HG03097 (cell line): ENCODE measurements around the gene ANKS1B.
"Not testable (repeated sequence)": the region's sequence is repeated elsewhere in the genome, so short reads cannot be mapped to it uniquely, and the experiment has no call there.

ENCODE experiments used
- ATAC-seq: cut with Tn5 transposase; IDR thresholded peaks from one replicate; pipeline ENCODE4 v1.9.1; 2021; ENCODE audit not compliant: unreplicated experiment, low FRiP score

The ANKS1B gene

DNA sequence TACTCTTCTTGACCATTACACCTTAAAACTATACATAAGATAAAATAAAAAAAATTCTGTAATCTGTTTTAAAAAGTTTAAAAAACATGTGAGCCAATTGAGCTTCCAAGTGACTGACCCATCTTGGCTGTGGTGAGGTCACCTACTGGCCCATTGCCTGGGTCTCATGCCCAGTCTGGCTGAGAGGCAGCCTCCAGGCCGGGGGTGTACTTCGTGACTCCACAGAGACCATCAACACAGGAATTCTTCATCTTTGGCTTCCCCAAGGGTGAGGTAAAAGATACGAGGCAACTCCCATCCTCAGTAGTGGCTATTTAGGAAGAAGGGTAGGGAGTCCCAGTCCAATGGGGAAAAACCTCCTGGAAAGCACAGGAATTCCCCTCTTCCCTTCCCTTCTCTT, 1226.4 kb downstream of the ANKS1B start:
- ATAC-seq: no peak

DNA sequence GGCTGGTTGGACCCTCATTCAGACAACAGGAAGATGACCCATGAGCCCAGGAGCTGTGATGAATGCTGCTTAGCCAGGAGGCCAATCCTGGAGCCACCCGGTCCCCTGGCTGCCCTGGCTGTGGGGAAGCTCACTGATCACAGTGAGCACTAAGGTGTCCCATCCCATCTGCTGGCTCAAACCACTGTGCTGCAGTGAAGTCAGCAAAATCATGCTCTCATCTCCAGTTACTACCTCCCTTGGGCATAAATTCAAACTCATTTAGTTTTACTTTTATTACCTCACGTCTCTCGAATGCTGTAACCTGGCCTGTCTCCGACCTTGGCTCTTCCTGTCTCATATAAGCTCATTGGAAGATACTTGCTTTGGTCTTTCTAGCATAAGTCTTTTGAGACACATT, 1227.3 kb downstream of the ANKS1B start:
- no peak for ATAC-seq

DNA sequence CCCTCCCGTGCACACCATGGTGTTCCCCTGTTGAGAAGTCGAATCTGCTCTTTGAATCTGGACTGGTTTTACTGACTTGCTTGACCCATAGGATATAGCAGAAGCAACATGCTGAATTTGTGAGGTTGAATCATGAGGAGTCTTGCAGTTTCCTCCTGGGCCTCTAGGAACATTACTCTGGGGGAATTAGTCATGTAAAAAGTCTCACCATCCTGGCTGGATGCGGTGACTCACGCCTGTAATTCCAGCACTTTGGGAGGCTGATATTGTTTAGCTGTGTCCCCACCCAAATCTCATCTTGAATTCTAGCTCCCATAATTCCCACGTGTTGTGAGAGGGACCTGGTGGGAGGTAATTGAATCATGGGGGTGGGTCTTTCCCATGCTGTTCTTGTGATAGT, 1228.9 kb downstream of the ANKS1B start:
- not testable (repeated sequence) for ATAC-seq

DNA sequence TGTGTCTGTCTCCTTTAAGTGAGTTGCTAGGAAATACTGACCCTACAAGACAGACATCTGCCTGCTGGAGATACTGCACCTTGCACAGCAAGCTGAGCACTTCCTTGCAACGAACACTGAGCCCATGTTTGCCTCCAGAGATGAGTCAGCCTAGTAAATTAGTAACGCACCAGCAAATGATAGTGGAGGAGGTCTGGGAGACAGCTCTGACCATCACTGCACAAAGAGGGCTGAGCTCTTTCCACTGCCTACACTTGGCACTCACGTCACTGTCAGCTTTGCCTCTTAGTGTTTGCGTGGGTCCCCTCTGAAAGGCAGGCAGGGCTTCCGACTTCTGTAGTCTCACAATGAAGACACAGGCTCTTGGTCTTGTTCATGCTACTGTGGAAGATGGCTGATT, 1230.6 kb downstream of the ANKS1B start:
- peak; percentile 100 for ATAC-seq

DNA sequence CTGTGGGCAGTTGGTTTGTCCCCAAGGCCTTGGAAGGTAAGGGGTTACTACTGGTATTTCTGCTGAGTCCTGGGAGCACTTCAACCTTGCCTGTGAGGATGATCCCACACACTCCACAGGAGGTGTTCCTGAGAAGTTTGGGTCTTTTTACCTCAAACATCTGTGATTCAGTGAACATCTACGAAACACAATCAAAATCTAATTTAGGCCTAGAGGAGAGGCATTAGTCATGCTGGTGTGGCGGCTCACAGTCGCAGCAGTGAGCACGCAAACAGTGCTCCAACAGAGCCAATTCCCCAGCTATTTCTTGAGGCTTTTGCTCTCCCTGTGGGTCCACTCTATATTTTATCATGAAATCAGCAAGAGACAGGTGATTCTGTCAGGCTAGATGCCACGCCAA, 1232.0 kb downstream of the ANKS1B start:
- ATAC-seq: no peak

DNA sequence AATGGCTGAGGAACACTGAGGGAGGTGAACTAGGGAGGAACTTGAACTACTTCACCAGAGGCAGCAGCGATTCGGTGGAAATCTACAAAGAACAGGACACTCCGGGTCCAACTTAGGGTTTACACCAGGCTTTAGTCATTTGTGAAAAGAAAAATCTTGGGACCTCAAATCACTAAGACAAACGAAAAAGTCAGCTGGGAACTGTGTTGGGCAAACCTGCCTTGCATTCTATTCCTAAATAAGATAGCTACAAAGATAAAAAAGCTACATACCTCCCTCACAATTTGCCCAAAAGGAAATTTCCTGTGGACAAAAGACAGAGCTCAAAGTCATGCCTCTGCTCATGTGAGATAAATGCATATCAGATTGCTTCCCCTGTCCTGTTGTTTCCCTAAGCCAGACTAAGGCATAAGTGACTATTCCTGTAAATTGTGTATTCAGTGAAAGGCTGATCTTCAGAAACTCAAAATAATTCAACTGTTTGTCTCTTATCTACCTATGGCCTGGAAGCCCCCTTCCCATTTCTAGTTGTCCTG, 1233.1 kb downstream of the ANKS1B start:
- no peak for ATAC-seq

DNA sequence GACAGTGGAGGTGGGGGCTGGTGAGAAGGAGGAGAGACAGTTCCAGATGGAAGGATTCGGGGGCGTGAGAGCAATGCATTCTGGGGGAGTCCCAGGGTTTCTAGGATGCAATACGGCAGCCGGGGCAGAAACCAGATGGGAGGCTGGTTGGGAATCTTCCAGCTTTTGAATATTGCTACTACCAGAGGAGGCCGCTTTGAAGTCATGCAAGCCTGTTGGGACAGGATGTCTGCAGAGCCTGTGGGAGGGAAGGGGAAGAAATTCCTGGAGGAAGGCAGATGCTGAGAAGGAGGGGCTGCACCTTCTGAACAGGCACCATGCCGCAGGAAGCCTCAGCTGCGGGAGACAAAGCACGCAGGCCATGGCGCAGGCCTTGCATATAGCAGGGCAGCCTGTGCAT, 1234.2 kb downstream of the ANKS1B start:
- ATAC-seq: no peak

DNA sequence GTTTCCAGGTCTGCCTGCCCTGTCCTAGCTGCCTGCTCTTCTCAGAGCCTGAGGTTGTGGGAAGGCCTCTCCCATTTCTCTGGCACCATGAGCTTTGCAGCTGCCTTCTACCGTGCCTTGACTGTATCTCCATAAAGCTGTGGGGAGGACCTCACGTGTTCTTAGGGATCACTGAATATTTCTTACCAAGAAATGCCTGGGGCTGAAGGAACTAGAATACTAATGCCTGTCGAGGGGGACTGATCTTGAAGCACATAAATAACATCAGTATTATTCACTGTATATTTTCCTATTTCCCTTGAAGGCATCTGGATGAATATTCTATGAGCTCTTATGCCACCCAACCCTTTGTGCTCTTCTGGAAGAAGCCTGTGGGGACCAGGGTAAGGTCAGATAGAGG, 1236.3 kb downstream of the ANKS1B start:
- no peak for ATAC-seq

DNA sequence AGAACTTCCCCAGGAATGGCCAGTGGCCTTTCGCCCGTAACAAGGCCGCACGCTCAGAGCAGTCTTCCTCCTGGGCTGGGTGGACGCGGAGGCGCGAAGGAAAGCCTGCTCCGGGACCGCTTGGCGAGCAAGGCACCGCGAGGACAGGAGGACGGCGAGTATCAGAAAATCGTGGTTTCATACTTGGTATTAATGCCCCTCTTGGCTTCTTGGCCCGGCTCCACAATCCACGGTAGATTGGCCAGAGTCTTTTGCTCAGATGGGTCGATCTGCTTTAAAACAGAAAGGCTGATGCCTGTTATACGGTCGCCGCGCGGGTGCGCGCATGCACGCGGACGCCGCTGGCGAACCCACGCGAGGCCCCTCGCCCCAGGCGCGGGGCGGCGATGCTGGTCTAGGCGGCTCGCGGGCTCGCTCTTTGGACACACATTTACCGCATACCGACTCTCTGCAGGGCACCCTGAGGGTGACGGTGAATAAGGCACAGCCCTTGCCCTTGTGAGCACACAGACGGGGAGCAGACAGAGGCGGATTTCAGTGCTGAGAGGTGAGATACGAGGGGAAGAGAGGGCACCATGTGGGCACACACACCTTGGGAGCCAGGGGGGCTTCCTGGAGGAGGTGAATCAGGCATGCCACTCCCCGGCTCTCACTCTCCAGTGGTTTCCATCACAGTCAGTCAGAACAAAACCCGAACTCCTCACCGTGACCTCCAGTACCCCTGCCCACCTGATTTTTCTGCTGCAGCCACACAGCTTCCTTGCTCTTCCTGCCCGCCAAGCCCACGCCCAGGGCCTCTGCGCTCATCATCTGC, 1239.0 kb downstream of the ANKS1B start:
- ATAC-seq: no peak

DNA sequence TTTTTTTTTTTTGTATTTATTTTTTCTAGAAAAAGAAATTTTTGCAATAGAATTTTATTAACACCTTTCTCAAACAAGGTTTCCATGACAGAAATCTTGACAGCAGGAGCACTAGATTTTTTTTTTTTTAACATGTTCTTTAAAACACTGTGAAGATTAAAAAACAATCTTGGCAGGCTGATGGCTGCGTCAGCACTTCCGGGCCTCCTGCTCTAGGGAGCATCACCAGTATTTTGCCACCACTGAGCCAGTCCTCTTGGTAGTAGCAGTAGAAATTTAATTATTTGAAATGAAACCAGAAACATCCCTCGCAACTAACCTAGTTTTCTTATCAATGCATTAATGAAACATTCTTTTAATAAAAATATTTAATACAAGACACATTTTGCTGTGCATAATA, 1240.1 kb downstream of the ANKS1B start:
- no peak for ATAC-seq

DNA sequence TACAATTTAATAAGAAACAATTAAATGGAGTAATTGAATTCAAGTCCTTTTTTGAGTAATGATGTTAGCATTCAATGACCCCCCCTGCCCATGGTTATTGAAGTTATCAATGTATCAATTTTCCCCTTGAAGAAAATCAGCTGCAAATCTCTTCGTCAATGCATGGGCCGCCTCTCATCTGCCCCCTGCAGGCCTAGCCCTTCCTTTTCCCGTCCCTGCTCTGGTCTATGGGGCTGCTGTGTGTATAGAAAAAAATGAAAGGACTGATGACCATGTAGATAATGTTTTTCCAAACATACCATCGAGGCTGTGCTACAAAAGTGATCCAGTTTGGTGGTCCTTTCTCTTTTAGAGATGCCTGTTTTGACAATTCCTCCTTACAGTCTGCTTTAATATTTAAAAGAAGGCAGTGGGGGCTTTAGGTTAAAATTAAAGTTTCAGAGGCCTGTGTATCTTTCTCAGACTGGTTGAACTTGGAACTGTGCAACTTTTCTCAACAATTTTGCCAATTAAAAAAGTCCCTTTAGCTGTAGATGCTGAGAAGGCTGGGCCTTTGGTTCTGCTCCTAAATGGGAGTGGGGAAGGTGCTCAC, 1241.3 kb downstream of the ANKS1B start:
- peak; percentile 56 for ATAC-seq

DNA sequence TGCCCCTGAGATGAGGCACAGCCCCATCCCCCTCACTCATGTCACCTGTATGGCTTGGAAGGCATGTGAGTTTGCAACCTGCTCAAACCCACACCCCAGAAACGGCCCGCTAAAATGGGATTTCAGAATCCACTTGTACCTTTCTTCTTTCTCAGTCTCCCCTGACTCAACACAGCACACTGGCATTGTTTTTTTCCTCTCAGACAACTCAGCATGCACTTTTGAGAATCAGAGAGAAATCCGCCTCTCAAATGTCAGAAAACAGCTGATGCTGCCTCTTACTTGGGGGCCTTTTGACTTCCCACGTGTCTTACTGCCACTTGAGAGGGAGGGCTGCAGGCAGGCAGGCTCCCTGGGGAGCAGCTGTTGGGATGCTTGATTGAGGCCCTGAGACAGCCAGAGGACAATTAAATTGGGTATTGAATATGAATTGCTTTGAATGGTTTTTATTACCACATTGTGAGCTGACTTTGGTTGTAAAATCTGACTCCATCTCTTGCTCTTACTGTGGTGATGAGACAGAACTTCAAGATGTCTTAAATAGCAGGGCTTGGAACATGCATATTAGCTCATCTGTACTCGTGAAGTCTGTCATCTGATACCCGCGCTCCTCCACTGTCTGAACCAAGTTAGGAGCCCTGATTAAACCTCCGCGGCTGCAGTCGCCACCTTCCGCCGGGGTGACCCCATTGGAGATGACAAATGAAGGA, 1243.0 kb downstream of the ANKS1B start:
- no peak for ATAC-seq

DNA sequence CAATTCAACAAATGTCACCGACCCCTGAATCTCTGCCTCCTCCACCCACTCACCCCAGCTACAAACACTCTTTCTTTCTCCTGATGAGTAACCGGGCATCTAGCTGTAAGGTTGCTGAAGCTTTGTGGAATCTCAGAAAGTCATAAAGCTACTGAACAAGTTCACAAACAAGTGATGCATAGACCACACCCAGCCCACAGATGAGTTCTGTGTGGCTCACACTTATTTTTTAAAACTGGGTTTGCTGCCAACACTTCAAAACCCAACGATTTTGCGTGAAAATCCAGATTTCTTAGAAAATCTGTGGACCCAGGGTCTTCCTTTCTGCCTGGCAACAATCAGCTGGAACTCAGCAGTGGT, 1243.6 kb downstream of the ANKS1B start:
- no peak for ATAC-seq

DNA sequence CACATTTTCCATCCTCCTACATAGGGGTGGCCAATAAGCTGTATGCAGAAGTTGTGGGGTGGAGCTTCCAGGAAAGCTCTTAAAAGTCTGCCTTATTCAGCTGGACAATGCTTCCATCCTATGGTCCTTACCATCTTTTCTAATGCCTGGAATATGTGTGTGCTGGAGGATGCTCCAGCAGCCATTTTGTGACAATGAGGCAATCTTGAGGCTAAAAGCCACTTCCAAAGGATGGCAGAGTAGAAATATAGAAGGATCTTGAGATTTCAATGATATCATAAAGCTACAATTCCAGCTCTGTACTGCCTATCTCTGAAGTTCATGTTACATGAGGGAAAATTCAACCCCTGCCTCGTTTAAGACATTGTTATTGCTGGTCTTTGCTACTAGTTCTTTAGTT, 1244.0 kb downstream of the ANKS1B start:
- no peak for ATAC-seq

DNA sequence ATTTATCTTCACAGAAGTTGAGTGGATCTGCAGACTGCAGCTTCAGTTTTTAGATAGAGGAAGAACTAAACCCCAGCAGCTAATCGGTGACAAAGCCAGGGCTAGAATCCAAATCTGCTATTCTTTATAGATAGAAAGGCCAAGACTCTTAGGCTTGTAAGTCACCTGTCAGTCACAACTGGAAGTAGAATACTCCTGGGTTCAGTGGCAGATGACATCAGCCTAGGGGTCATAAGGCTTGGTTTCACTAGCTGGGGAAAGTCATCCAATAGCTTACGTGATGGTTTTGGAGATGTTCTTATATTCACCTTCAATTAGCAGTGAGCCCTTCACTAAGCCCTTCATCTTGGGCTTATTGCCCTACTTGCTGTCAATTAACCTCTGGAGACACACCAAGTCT, 1246.2 kb downstream of the ANKS1B start:
- no peak for ATAC-seq

DNA sequence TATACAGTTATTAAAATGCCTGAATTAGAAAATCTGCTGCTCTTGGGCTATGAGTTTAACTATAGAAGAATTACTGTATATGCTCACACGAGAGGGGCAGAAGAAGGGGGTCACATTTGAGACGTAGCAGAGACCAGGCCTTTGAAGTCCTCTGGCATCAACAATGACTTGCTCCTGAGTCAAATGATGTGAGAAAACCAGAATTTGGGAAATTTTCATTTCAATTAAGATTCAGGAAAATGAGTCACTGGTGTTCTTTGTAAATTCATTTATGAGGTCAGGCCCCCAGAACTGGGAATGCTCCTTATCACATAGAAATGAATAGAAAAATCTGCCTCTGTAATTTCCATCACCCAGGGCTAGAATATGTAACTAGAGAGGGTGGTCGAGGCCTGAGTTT, 1246.7 kb downstream of the ANKS1B start:
- ATAC-seq: no peak

DNA sequence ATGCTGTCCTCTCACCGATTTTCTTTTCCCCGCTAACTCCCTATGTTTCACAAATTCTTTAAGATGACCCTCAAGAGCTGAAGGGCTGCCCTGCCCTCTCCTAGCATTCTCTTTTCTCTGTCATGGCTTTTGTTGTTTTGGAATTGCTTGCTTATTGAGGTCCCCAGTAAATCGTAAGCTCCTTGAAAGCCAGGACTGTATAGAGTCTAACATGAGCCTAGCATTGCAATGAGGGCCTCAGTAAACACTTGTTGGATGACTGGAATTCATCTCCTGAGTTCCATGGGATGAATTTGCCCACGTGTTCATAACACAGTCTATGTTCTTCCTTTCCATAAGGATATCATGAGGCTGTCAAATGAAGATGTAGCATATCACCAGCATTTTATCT, 1247.4 kb downstream of the ANKS1B start:
- no peak for ATAC-seq

DNA sequence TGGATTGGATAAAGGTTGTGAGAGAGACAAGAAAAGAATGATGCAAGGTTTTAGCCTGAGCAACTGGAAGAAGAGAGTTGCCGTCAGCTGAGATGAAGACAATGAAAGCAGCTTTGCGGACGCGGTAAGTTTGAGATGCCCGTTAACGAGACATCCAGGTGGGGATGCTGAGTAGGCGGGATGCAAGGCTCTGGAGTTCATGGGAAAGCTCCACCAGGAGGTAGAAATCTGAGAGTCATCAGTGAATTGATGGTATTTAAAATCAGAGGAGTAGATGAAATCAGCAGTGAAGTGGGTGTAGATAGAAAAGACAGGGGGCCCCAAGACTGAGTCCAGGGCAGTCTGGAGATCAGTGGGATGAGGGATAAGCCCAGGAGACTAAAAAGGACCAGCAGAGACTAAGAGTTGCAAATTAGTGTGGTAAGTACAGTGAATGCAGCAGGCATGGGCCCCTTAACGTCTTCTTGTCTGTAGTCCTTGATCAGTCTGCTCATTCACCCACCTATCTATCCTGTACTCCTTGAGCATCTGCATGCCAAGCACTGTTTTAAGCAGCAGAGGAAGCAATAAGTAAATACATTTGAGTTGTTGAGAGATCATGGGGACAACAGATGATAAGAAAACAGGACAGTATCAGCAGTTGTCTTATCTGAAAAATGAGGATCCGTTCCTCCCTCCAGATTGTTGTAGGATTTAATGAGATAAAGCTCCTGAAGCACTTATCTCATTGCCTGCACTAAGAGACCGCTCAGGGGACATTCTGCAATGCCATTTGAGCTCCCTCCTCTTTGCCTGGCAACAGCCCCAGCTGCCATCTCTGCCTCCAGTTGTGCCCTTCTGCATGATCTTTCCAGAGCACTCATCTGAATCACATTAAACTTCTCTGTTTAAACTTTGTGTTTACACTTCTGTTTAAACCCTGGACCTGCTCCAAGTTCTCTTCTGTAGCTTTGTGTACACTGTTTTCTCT, 1248.1 kb downstream of the ANKS1B start:
- ATAC-seq: no peak

DNA sequence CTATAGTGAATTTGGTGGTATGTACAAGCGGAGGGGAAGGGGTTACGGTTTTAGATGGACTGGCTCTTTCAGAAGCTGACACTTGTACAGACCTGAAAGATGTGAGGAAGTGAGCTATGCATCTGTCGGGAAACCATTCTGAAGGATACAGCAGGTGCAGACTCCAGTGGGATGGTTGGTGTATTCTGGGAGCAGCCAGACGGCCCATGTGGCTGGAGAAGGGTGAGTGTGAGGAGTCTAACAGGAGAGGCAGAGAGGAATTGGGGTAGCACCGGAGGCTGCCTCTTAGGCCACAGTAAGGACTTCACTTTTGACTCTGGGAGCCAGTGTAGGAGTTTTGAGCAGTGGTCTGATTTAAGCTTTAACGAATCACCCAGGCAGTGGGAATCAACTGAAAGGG, 1248.9 kb downstream of the ANKS1B start:
- no peak for ATAC-seq

DNA sequence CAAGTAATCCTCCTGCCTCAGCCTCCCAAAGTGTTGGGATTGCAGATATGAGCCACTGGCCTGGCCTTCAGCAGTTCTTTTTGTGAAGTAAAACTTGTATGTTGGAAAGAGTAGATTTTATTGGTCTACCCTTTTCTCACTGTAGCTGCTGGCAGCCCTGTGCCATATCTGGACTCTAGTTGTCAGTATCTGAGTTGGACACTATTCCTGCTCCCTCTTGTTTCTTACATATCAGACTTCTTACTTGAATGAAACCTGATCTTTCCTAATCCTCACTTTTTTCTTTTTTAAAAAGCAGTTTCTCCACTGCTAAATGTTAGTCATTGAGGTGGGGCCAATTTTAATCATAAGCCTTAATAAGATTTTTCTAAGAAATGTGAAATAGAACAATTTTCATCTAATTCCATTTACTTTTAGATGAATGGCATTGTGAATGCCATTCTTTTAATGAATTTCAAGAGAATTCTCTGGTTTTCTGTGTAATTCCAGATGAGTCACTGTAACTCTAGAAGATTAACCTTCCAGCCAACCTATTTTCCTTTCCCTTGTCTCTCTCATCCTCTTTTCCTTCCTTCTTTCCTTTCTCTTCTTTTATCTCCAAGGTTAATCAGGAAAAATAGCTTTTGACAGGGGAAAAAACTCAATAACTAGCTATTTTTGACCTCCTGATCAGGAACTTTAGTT, 1250.9 kb downstream of the ANKS1B start:
- ATAC-seq: no peak
